Immature natural killer cell (primary cell): Measurements from ENCODE around the gene CIBAR2. TPM values are rescaled to one million over a fixed set of nuclear protein-coding genes. Genes with fewer than 3 reads are reported as not detected.
"Not testable (repeated sequence)": the region's sequence is repeated elsewhere in the genome, so short reads cannot be mapped to it uniquely, and the experiment has no call there.

Source experiments
- DNase-seq, 3 donors: peaks; one replicate each; pipeline ENCODE4 v3.0.0; 2022; ENCODE audit warnings: mixed read lengths in 1 of 3
- H3K27ac Mint-ChIP-seq, 6 donors: one replicate each; pipeline ENCODE4 v1.8.0; 2020; ENCODE audit warnings: mixed read lengths in 6 of 6, mild to moderate bottlenecking in 5 of 6, inconsistent platforms in 4 of 6, moderate library complexity in 3 of 6
- H3K27me3 Mint-ChIP-seq, 3 donors: one replicate each; pipeline ENCODE4 v1.8.0; 2020 to 2021; ENCODE audit warnings: low read depth in 3 of 3, mild to moderate bottlenecking in 3 of 3, mixed read lengths in 3 of 3, moderate library complexity in 3 of 3, inconsistent platforms in 1 of 3
- H3K36me3 Mint-ChIP-seq, 3 donors: one replicate each; pipeline ENCODE4 v1.8.0; 2020; ENCODE audit warnings: mixed read lengths in 3 of 3, inconsistent platforms in 2 of 3, mild to moderate bottlenecking in 2 of 3
- H3K4me1 Mint-ChIP-seq, 2 donors: one replicate each; pipeline ENCODE4 v1.8.0; 2020; ENCODE audit warnings: inconsistent platforms in 2 of 2, mild to moderate bottlenecking in 2 of 2, mixed read lengths in 2 of 2, moderate library complexity in 1 of 2
- H3K4me3 Mint-ChIP-seq, 5 donors: one replicate each; pipeline ENCODE4 v1.8.0; 2020; ENCODE audit warnings: mild to moderate bottlenecking in 5 of 5, mixed read lengths in 5 of 5, inconsistent platforms in 3 of 5, moderate library complexity in 3 of 5
- H3K9me3 Mint-ChIP-seq, 6 donors: one replicate each; pipeline ENCODE4 v1.8.0; 2020; ENCODE audit warnings: mild to moderate bottlenecking in 6 of 6, mixed read lengths in 6 of 6, inconsistent platforms in 4 of 6, moderate library complexity in 3 of 6
- polyA plus RNA-seq, 3 donors: library from polyadenylated mRNA; unstranded; fragments of 300-500 nt; fragmentation: Illumina TruSeq; gene quantifications; one replicate each; pipeline ENCODE4 v1.2.3, GENCODE V29; 2021

CIBAR2 gene
- polyA plus RNA-seq, 3 donors from 2014 or later: 0.71 TPM; not detected in 2

- Mint-ChIP-seq H3K4me3 (no peak overlapping the region), H3K36me3 (no peaks in the 10 kb centered on the region), H3K4me1 (peaks cover 0 to 8% of the 10 kb centered on the region in 2 donors), H3K27ac (peak overlapping the region in 1 of 6 donors; percentile 24), H3K27me3 (peaks cover 2 to 3% (median 2%) of the 10 kb centered on the region in 3 donors), H3K9me3 (no peaks in the 10 kb centered on the region)
- no peak for DNase-seq
Observed at GRCh38 chr16:85129876-85130704, 17.8 kb upstream of the CIBAR2 start.

GRCh38 chr16:85128079-85128837 lies 16.0 kb upstream of the CIBAR2 start:
- Mint-ChIP-seq H3K36me3 (no peaks in the 10 kb centered on the region), H3K4me1 (peaks cover 0 to 8% of the 10 kb centered on the region in 2 donors), H3K9me3 (no peaks in the 10 kb centered on the region), H3K4me3 (no peak overlapping the region), H3K27me3 (peaks cover 1 to 2% (median 2%) of the 10 kb centered on the region in 3 donors), H3K27ac (no peak overlapping the region)
- no peak for DNase-seq

- peaks cover 0 to 1% (median under 1%) of the 10 kb centered on the region in 3 donors for H3K27me3 Mint-ChIP-seq
- DNase-seq: no peak
- H3K4me3 Mint-ChIP-seq: no peak overlapping the region
- H3K4me1 Mint-ChIP-seq: peaks cover 0 to 8% of the 10 kb centered on the region in 2 donors
- H3K36me3 Mint-ChIP-seq: no peaks in the 10 kb centered on the region
- no peak overlapping the region for H3K27ac Mint-ChIP-seq
- no peaks in the 10 kb centered on the region for H3K9me3 Mint-ChIP-seq
Observed at GRCh38 chr16:85127379-85127723, 15.1 kb upstream of the CIBAR2 start.

DNA sequence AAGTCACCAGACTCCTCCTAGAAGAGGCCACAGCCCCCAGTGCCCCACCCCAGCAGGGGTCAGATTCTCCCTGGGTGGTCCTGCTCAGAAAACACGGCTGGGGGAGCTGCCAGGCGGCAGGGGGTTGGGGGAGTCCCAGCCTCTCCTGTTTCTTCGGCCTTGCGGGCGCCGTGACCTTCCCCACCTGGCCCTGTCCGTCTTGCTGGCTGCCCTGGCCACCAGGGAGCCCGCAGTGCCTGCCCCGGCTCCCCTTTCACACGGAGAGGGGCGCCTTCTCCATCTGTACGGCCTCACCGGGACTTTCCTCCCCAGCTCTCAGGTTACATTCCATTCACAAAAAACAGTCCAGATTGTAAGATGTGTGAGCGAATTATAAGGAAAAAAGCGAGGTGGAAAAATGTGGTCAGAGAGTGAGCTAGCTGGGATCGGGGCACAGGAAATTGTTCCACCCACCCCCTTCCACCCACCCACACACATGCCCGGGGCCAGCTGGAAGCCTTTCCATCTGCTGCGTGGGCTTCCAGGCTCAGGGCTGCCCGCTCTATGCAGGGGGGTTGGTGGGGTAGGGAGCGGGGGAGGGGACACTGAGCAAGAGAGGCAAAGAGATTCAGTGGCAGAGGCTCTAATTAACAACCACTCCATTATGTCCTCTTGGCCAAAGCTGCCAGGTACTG lies 14.6 kb upstream of the CIBAR2 start:
- H3K9me3 Mint-ChIP-seq: no peaks in the 10 kb centered on the region
- peaks cover 0 to 8% of the 10 kb centered on the region in 2 donors for H3K4me1 Mint-ChIP-seq
- no peak overlapping the region for H3K27ac Mint-ChIP-seq
- H3K27me3 Mint-ChIP-seq: peaks cover 0 to 4% (median 2%) of the 10 kb centered on the region in 3 donors
- no peaks in the 10 kb centered on the region for H3K36me3 Mint-ChIP-seq
- no peak overlapping the region for H3K4me3 Mint-ChIP-seq
- no peak for DNase-seq

GRCh38 chr16:85126394-85126704 lies 14.1 kb upstream of the CIBAR2 start:
- Mint-ChIP-seq H3K27me3 (peaks cover 0 to 5% (median 2%) of the 10 kb centered on the region in 3 donors), H3K36me3 (no peaks in the 10 kb centered on the region), H3K9me3 (no peaks in the 10 kb centered on the region), H3K27ac (no peak overlapping the region), H3K4me1 (peaks cover 0 to 8% of the 10 kb centered on the region in 2 donors), H3K4me3 (no peak overlapping the region)
- no peak for DNase-seq

GRCh38 chr16:85125570-85126393 lies 13.5 kb upstream of the CIBAR2 start:
- no peak overlapping the region for H3K27ac Mint-ChIP-seq
- DNase-seq: no peak
- H3K36me3 Mint-ChIP-seq: no peaks in the 10 kb centered on the region
- no peaks in the 10 kb centered on the region for H3K9me3 Mint-ChIP-seq
- peaks cover 0 to 5% (median 2%) of the 10 kb centered on the region in 3 donors for H3K27me3 Mint-ChIP-seq
- H3K4me1 Mint-ChIP-seq: peaks cover 0 to 8% of the 10 kb centered on the region in 2 donors
- H3K4me3 Mint-ChIP-seq: no peak overlapping the region

DNA sequence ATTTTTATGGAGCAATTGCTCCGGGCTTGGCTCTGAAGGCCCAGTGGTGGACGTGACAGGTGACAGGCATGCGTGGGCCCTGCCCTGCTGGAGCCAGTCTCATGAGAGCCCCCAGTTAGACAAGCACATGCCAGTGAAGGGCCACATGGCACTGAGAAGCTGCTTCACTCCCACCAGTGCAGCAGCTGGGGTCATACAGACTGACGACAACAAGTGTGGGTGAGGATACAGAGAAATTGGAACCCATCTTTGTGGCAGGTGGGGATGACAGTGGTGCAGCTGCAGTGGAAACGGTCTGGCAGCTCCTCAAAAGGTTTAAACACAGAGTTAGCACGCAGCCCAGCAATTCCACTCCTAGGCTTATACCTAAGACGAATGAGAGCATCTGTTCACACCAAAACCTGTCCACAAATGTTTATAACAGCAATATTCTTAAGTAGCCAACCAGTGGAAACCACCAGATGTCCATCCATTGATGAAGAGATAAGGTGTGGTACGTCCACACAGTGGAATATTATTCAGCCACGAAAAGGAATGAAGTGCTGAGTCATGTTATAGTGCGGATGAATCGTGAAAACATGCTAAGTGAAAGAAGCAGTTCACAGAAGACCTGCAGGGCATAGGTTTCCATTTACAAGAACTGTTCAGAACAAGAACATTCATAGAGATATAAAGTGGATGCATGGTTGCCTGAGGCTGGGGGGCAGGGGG lies 12.5 kb upstream of the CIBAR2 start:
- no peak for DNase-seq
- Mint-ChIP-seq H3K27me3 (peaks cover 0 to 5% (median 2%) of the 10 kb centered on the region in 3 donors), H3K9me3 (no peaks in the 10 kb centered on the region), H3K27ac (no peak overlapping the region), H3K4me1 (peaks cover 0 to 8% of the 10 kb centered on the region in 2 donors), H3K4me3 (no peak overlapping the region), H3K36me3 (no peaks in the 10 kb centered on the region)

GRCh38 chr16:85123891-85124635 lies 11.8 kb upstream of the CIBAR2 start:
- Mint-ChIP-seq H3K27me3 (peaks cover 0 to 5% (median 2%) of the 10 kb centered on the region in 3 donors), H3K36me3 (no peaks in the 10 kb centered on the region), H3K9me3 (no peaks in the 10 kb centered on the region), H3K4me3 (no peak overlapping the region), H3K27ac (no peak overlapping the region), H3K4me1 (peaks cover 0 to 8% of the 10 kb centered on the region in 2 donors)
- DNase-seq: no peak

- H3K27ac Mint-ChIP-seq, DNase-seq, H3K4me3 Mint-ChIP-seq, H3K36me3 Mint-ChIP-seq, H3K9me3 Mint-ChIP-seq, H3K27me3 Mint-ChIP-seq, H3K4me1 Mint-ChIP-seq: not testable (repeated sequence)
Observed at GRCh38 chr16:85123441-85123840, 11.2 kb upstream of the CIBAR2 start.

- peaks cover 0 to under 1% (median 0%) of the 10 kb centered on the region in 6 donors for H3K9me3 Mint-ChIP-seq
- H3K4me1 Mint-ChIP-seq: peaks cover 13% of the 10 kb centered on the region in 2 donors
- DNase-seq: no peak
- H3K27ac Mint-ChIP-seq: no peak overlapping the region
- H3K4me3 Mint-ChIP-seq: no peak overlapping the region
- peaks cover 5 to 8% (median 7%) of the 10 kb centered on the region in 3 donors for H3K27me3 Mint-ChIP-seq
- H3K36me3 Mint-ChIP-seq: no peaks in the 10 kb centered on the region
Observed at GRCh38 chr16:85120006-85120340, 7.7 kb upstream of the CIBAR2 start.

DNA sequence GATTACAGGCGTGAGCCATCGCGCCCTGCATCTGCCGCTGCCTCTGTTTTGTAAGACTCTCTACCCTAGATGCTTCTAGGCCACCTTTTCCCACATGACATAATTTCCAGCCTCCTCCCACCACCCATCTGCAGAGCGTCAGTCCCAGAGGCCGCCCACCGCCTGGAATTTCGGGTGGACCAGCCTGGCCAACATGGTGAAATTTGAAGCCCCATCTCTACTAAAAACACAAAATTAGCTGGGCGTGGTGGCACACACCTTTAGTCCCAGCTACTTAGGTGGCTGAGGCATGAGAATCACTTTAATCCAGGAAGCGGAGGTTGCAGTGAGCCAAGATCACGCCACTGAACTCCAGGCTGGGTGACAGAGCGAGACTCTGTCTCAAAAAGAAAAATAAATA lies 5.1 kb upstream of the CIBAR2 start:
- DNase-seq: no peak
- Mint-ChIP-seq H3K36me3 (no peaks in the 10 kb centered on the region), H3K27ac (peak overlapping the region in 4 of 6 donors; percentile 5 to 65 (median 38)), H3K9me3 (peaks cover 0 to 1% (median 0%) of the 10 kb centered on the region in 6 donors), H3K27me3 (peaks cover 6 to 9% (median 9%) of the 10 kb centered on the region in 3 donors), H3K4me3 (peak overlapping the region in 1 of 5 donors; percentile 29), H3K4me1 (peaks cover 26 to 38% of the 10 kb centered on the region in 2 donors)

- peak; percentile 84 to 88 (median 86) for DNase-seq
- Mint-ChIP-seq H3K27me3 (peaks cover 5 to 7% (median 6%) of the 10 kb centered on the region in 3 donors), H3K36me3 (no peaks in the 10 kb centered on the region), H3K27ac (peak overlapping the region; percentile 89 to 99 (median 96)), H3K9me3 (peaks cover 0 to 1% (median 0%) of the 10 kb centered on the region in 6 donors), H3K4me3 (peak overlapping the region; percentile 73 to 86 (median 78)), H3K4me1 (peaks cover 32 to 44% of the 10 kb centered on the region in 2 donors)
Observed at GRCh38 chr16:85114909-85115567, 2.8 kb upstream of the CIBAR2 start.
